Pons (tissue), 1 donor: ENCODE measurements around the gene SSH2.
A peak's percentile ranks its signal among the peaks of the same experiment; 100 is the strongest.

Experiments used
- DNase-seq: peaks from one replicate; pipeline ENCODE4 v3.0.0-alpha.2; 2016; ENCODE audit warnings: low spot score

The SSH2 gene

GRCh38 chr17:29588017-29588561, 341.9 kb downstream of the SSH2 start:
- DNase-seq: no peak

GRCh38 chr17:29587591-29587990, 342.4 kb downstream of the SSH2 start:
- no peak for DNase-seq

GRCh38 chr17:29586676-29587469, 343.2 kb downstream of the SSH2 start:
- no peak for DNase-seq

GRCh38 chr17:29585080-29585751, 344.8 kb downstream of the SSH2 start:
- DNase-seq: no peak

GRCh38 chr17:29584452-29585079, 345.5 kb downstream of the SSH2 start:
- no peak for DNase-seq

- no peak for DNase-seq
Measured at GRCh38 chr17:29583324-29584248, 346.4 kb downstream of the SSH2 start.

- DNase-seq: peak; percentile 82
Measured at GRCh38 chr17:29582772-29583171, 347.3 kb downstream of the SSH2 start.

GRCh38 chr17:29582254-29582765, 347.7 kb downstream of the SSH2 start:
- no peak for DNase-seq

GRCh38 chr17:29581583-29582253, 348.3 kb downstream of the SSH2 start:
- DNase-seq: no peak

GRCh38 chr17:29579866-29580771, 349.9 kb downstream of the SSH2 start:
- peak; percentile 92 for DNase-seq

GRCh38 chr17:29578626-29579485, 351.2 kb downstream of the SSH2 start:
- no peak for DNase-seq

- DNase-seq: no peak
Measured at GRCh38 chr17:29577385-29578211, 352.4 kb downstream of the SSH2 start.

GRCh38 chr17:29577001-29577370, 353.0 kb downstream of the SSH2 start:
- no peak for DNase-seq

- no peak for DNase-seq
Measured at GRCh38 chr17:29576214-29577000, 353.6 kb downstream of the SSH2 start.
